HCT116 (cell line): ENCODE measurements around the gene UROS. TPM values are rescaled to one million over a fixed set of nuclear protein-coding genes. Genes with fewer than 3 reads are reported as not detected.

ENCODE experiments used
- ATAC-seq: fragments of 200-7000 bp; cut with Tn5 transposase; 2 replicates; pipeline ENCODE4 v1.9.1; 2020; ENCODE audit warnings: mild to moderate bottlenecking, moderate library complexity
- BruUV-seq: library from RNA; stranded (reverse); fragments of 400-500 nt; replicated peaks from 2 replicates; lab custom pipeline; 2021; lab: Mats Ljungman, UMichigan
- CTCF ChIA-PET: fragments of 300-600 bp; sonication (Branson Sonifier 250); formaldehyde crosslinking; loops from one replicate; lab custom pipeline; 2021; ENCODE audit warnings: antibody characterized with exemption; lab: Charles Lee
- POLR2A ChIA-PET: fragments of 300-600, 350-600 bp; sonication (Branson Sonifier 250); formaldehyde crosslinking; loops from one replicate; lab custom pipeline; 2021; ENCODE audit warnings: antibody characterized with exemption; lab: Charles Lee
- RAD21 ChIA-PET, 2 experiments: fragments of 300-600 bp; sonication (Branson Sonifier 250); formaldehyde crosslinking; loops; one replicate each; lab custom pipeline; 2023; ENCODE audit warnings: low total read pairs in 2 of 2; ENCODE audit not compliant: uncharacterized antibody in 2 of 2, unreplicated experiment in 2 of 2, low non-redundant PET in 1 of 2; lab: Charles Lee
- DNase-seq: peaks from one replicate; pipeline ENCODE4 v3.0.0-alpha.2; 2010; ENCODE audit warnings: low read depth, low spot score
- H2AFZ ChIP-seq: fragments of 200-600 bp; shearing (Covaris generic), sonication (generic); 2 replicates; pipeline ENCODE4 v1.6.1; 2017; ENCODE audit warnings: low read depth, mixed run types, mixed read lengths, antibody characterized with exemption, low read length; ENCODE audit not compliant: poor library complexity, severe bottlenecking
- H3K27ac ChIP-seq: 2 replicates; pipeline ENCODE4 v1.5.1; 2012; ENCODE audit warnings: low read depth, low read length
- H3K27me3 ChIP-seq: fragments of 200-600 bp; sonication (generic); 2 replicates; pipeline ENCODE4 v1.6.1; 2016; ENCODE audit warnings: mixed run types, low read length, mixed read lengths; ENCODE audit not compliant: insufficient read depth
- H3K36me3 ChIP-seq, 2 experiments: fragments of 200-500 bp in 1 of 2; fragments of 200-600 bp in 1 of 2; sonication (Bioruptor generic) in 1 of 2; sonication (generic) in 1 of 2; 2 replicates each; pipeline versions ENCODE4 v1.5.1 to v1.6.1; 2014 to 2016; ENCODE audit warnings: low read length in 2 of 2, inconsistent platforms in 1 of 2, mixed read lengths in 1 of 2, mixed run types in 1 of 2; ENCODE audit not compliant: insufficient read depth in 2 of 2, control insufficient read depth in 1 of 2
- H3K4me1 ChIP-seq, 2 experiments: fragments of 200-600 bp in 1 of 2; sonication (generic) in 1 of 2; 2 replicates each; pipeline versions ENCODE4 v1.5.1 to v1.6.1; 2012 to 2017; ENCODE audit warnings: low read length in 2 of 2, inconsistent platforms in 1 of 2, mild to moderate bottlenecking in 1 of 2, mixed read lengths in 1 of 2, mixed run types in 1 of 2, moderate library complexity in 1 of 2; ENCODE audit not compliant: insufficient read depth in 2 of 2, control insufficient read depth in 1 of 2
- H3K4me2 ChIP-seq: fragments of 200-600 bp; sonication (generic); 2 replicates; pipeline ENCODE4 v1.6.1; 2017; ENCODE audit warnings: mixed run types, low read length, mixed read lengths
- H3K4me3 ChIP-seq, 2 experiments: fragments of 200-600 bp in 1 of 2; sonication (generic) in 1 of 2; replicated peaks in 1 of 2; 2 replicates each; pipeline ENCODE4 v1.5.1; 2011 to 2016; ENCODE audit warnings: low read length in 2 of 2, control low read depth in 1 of 2, low read depth in 1 of 2, mild to moderate bottlenecking in 1 of 2, mixed read lengths in 1 of 2, mixed run types in 1 of 2
- H3K79me2 ChIP-seq: fragments of 200-600 bp; sonication (generic); 2 replicates; pipeline ENCODE4 v1.6.1; 2017; ENCODE audit warnings: mild to moderate bottlenecking, mixed run types, low read length, moderate library complexity, mixed read lengths; ENCODE audit not compliant: insufficient read depth
- H3K9ac ChIP-seq: fragments of 200-600 bp; sonication (generic); 2 replicates; pipeline ENCODE4 v1.6.1; 2016; ENCODE audit warnings: low read length, mixed read lengths
- H3K9me2 ChIP-seq: fragments of 200-600 bp; sonication (generic), shearing (Covaris generic); 2 replicates; pipeline ENCODE4 v1.6.1; 2017; ENCODE audit warnings: mixed run types, mild to moderate bottlenecking, moderate library complexity; ENCODE audit not compliant: insufficient read depth
- H3K9me3 ChIP-seq, 2 experiments: fragments of 200-500 bp in 1 of 2; fragments of 200-600 bp in 1 of 2; sonication (Bioruptor generic) in 1 of 2; sonication (generic) in 1 of 2; 2 replicates each; pipeline ENCODE4 v1.6.1; 2014 to 2017; ENCODE audit warnings: low read length in 2 of 2, mixed read lengths in 2 of 2, inconsistent platforms in 1 of 2, low read depth in 1 of 2, mild to moderate bottlenecking in 1 of 2, mixed run types in 1 of 2, moderate library complexity in 1 of 2; ENCODE audit not compliant: control insufficient read depth in 1 of 2, insufficient read depth in 1 of 2
- H4K20me1 ChIP-seq: fragments of 200-600 bp; sonication (generic), shearing (Covaris generic); 2 replicates; pipeline ENCODE4 v1.6.1; 2017; ENCODE audit warnings: mixed run types, mild to moderate bottlenecking, moderate library complexity; ENCODE audit not compliant: insufficient read depth
- ATF3 ChIP-seq: IDR thresholded peaks from 2 replicates; pipeline ENCODE4 v1.6.1; 2012
- CBX3 ChIP-seq: IDR thresholded peaks from 2 replicates; pipeline ENCODE4 v1.6.1; 2012; ENCODE audit warnings: low read depth
- CEBPB ChIP-seq: IDR thresholded peaks from 2 replicates; pipeline ENCODE4 v1.6.1; 2012; ENCODE audit warnings: low read depth
- CTCF ChIP-seq, 3 experiments: fragments of 200-600 bp in 1 of 3; sonication (generic) in 1 of 3; IDR thresholded peaks in 2 of 3; conservative IDR thresholded peaks in 1 of 3; 2 replicates each; pipeline ENCODE4 v1.5.1; 2012 to 2017; ENCODE audit warnings: low read depth in 2 of 3, low read length in 2 of 3, antibody characterized with exemption in 1 of 3, borderline replicate concordance in 1 of 3, control low read depth in 1 of 3, mild to moderate bottlenecking in 1 of 3, mixed read lengths in 1 of 3, mixed run types in 1 of 3, moderate library complexity in 1 of 3; ENCODE audit not compliant: insufficient read depth in 1 of 3
- ELF1 ChIP-seq: IDR thresholded peaks from 2 replicates; pipeline ENCODE4 v1.6.1; 2012; ENCODE audit warnings: low read depth, borderline replicate concordance
- EZH2 ChIP-seq: fragments of 200-600 bp; sonication (generic); IDR thresholded peaks from 2 replicates; pipeline ENCODE4 v1.6.1; 2017; ENCODE audit warnings: antibody characterized with exemption, mixed run types
- EZH2phosphoT487 ChIP-seq: fragments of 200-600 bp; IDR thresholded peaks from 2 replicates; pipeline ENCODE4 v1.6.1; 2018; ENCODE audit warnings: antibody characterized with exemption, borderline replicate concordance
- JUND ChIP-seq: IDR thresholded peaks from 2 replicates; pipeline ENCODE4 v1.6.1; 2012
- MAX ChIP-seq: IDR thresholded peaks from 2 replicates; pipeline ENCODE4 v1.6.1; 2012
- POLR2A ChIP-seq: IDR thresholded peaks from 2 replicates; pipeline ENCODE4 v1.7.0; 2011; ENCODE audit warnings: borderline replicate concordance; ENCODE audit not compliant: insufficient read depth, insufficient read length; ENCODE audit errors: extremely low read depth
- POLR2AphosphoS5 ChIP-seq: IDR thresholded peaks from 2 replicates; pipeline ENCODE4 v1.6.1; 2011; ENCODE audit warnings: mild to moderate bottlenecking, low read depth, low read length, moderate library complexity
- RAD21 ChIP-seq: IDR thresholded peaks from 2 replicates; pipeline ENCODE4 v1.6.1; 2012; ENCODE audit warnings: low read depth, mild to moderate bottlenecking
- SIN3A ChIP-seq: IDR thresholded peaks from 2 replicates; pipeline ENCODE4 v1.6.1; 2012; ENCODE audit warnings: low read depth
- SP1 ChIP-seq: IDR thresholded peaks from 2 replicates; pipeline ENCODE4 v1.6.1; 2012; ENCODE audit warnings: low read depth
- YY1 ChIP-seq: IDR thresholded peaks from 2 replicates; pipeline ENCODE4 v1.6.1; 2011; ENCODE audit warnings: low read length, low read depth, moderate library complexity, mild to moderate bottlenecking; ENCODE audit not compliant: insufficient replicate concordance; ENCODE audit errors: extremely low read depth
- ZBTB33 ChIP-seq: IDR thresholded peaks from 2 replicates; pipeline ENCODE4 v1.6.1; 2011; ENCODE audit warnings: mild to moderate bottlenecking, low read length, moderate library complexity; ENCODE audit not compliant: insufficient replicate concordance; ENCODE audit errors: extremely low read depth
- ZFX ChIP-seq: fragments of 450-650 bp; IDR thresholded peaks from 2 replicates; pipeline ENCODE4 v1.6.1; 2017
- intact Hi-C: fragments of 100-400 bp; cut with micrococcal nuclease; formaldehyde crosslinking; loops from 2 replicates; pipeline ENCODE4 v1.10.0; 2022
- total RNA-seq: library from RNA; stranded (reverse); gene quantifications from one replicate; pipeline ENCODE4 v1.2.1, GENCODE V29; 2021; ENCODE audit not compliant: unreplicated experiment

UROS gene
- total RNA-seq, 1 experiment from 2014 or later = 63.9 TPM

DNA sequence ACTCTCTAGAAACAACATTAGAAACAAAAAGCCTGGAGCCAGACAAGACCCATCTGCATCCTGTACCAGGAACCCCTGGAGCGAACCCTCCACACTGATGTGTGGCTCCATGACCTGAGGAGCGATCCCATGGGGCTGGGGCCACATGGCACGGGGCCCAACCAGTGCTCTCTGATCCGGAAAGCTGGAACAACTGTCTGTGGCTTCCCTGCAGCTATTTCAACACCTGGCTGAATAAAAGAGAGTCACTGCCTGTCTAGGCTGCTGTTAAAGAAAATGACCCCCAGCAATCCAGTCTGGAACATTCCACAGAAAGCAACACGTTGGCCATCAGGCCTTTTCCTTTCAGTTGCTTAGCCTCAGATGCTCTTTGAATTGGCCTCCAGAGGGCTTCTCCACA, 20.9 kb downstream of the UROS start:
- no peak overlapping the region for H2AFZ ChIP-seq
- H3K4me2 ChIP-seq = no peak overlapping the region
- BruUV-seq = no TSS peak
- intact Hi-C loops = no loop called here
- no peak for TF ChIP-seq ELF1
- no peak for TF ChIP-seq ZFX
- no peak for TF ChIP-seq CEBPB
- TF ChIP-seq POLR2A = no peak
- no peak for TF ChIP-seq SP1
- TF ChIP-seq CBX3 = no peak
- TF ChIP-seq MAX = no peak
- no peak for TF ChIP-seq EZH2phosphoT487
- TF ChIP-seq RAD21 = no peak
- TF ChIP-seq EZH2 = no peak
- TF ChIP-seq POLR2AphosphoS5 = no peak
- no peak for TF ChIP-seq JUND
- TF ChIP-seq ZBTB33 = no peak
- no peak for TF ChIP-seq SIN3A
- no peak for TF ChIP-seq YY1
- no peak for TF ChIP-seq CTCF (IDR thresholded peaks at IDR 0.05 in 2 of 3, conservative IDR thresholded peaks at IDR 0.05 in 1 of 3; ENCODE audit: borderline replicate concordance in 1 of 3, insufficient read depth in 1 of 3, low read depth in 2 of 3, low read length in 2 of 3)
- no peak for TF ChIP-seq ATF3
- ATAC-seq (no peak), DNase-seq (no peak)
- H3K4me1 ChIP-seq = no peaks in the 10 kb centered on the region
- no peak overlapping the region for H3K9ac ChIP-seq
- no peak overlapping the region for H3K27ac ChIP-seq
- no peaks in the 10 kb centered on the region for H3K9me2 ChIP-seq
- H4K20me1 ChIP-seq = no peaks in the 10 kb centered on the region
- H3K4me3 ChIP-seq = no peak overlapping the region
- no peaks in the 10 kb centered on the region for H3K9me3 ChIP-seq
- ChIA-PET POLR2A (no interaction called here), RAD21 (no interaction called here), CTCF (no interaction called here)
- H3K79me2 ChIP-seq = no peaks in the 10 kb centered on the region
- peaks cover 0 to 3% of the 10 kb centered on the region in 2 experiments; a peak in 2 of 4 replicates for H3K36me3 ChIP-seq
- no peaks in the 10 kb centered on the region for H3K27me3 ChIP-seq
